Stimulated activated CD8-positive, alpha-beta memory T cell treated with anti-CD3 and anti-CD28 coated beads, Interleukin-4, amount 100 ng/mL, for 24 hours (primary cell): ENCODE results near the gene BLID.

Source experiments
- DNase-seq: peaks from one replicate; pipeline ENCODE4 v3.0.0-alpha.2; 2020; ENCODE audit warnings: low read depth

BLID gene

DNA sequence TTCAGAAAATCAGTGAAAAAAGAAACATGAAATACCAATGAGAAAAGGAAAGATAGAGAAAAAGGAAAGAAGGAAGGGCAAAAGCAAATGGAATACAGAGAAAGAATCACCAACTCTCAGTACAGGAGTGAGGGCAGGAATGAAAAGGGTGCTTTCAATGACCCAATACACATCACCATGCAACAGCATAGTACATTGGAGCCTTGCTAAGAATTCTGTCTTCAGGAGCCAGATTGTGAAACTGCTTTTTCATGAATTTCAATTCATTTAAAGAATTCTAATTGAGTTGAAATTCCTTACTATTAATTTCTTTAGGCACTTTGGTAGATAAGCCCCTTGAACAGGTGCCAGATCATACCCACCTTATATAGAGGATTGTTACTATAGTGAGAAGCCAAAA is 34.9 kb downstream of the BLID start:
- DNase-seq = no peak

DNA sequence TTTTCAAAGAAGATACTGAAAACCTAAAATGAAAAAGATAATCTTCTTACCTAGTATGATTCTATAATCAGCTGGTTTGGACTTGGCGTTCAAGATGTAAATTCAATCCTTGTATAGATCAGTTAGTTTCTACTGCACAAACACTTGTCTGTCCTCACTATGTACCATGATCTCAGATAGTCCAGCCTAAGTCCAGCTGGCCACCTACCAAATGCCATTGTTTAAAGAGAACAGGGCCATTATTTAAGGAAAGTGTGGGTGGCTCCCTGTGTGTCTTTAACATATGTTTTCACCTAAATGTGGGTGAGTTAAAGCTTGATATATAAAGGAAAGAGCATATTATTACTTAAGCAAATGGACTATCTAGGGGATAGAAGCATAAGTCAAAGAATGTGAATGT is 38.6 kb downstream of the BLID start:
- DNase-seq = no peak

DNA sequence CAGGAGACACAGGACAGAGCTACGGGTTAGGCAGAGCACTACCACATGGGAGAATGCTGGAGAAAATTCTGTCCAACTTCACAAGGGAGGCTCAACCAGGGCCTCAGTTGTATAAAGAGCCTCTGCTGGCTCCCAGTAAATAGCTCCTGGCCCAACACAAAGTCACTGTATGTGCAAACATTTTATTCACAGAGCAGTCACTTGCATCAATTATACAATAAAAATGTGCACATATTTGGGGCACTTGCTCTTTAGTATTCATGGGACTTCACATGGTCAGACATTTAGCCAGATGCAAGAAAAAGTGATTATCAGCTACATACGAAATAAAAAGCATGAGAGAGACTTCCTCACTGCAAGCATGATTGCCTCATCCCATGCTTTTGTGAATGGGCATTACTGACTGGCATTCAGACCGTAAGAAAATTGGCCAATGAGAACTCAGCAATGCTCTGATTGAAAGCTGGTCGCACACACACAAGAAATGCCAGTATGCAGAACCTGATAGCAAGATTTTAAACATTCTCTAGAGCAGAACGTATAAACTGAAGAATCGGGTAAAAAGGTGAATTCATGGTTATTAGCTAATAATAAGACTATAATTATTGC is 39.4 kb downstream of the BLID start:
- no peak for DNase-seq

DNA sequence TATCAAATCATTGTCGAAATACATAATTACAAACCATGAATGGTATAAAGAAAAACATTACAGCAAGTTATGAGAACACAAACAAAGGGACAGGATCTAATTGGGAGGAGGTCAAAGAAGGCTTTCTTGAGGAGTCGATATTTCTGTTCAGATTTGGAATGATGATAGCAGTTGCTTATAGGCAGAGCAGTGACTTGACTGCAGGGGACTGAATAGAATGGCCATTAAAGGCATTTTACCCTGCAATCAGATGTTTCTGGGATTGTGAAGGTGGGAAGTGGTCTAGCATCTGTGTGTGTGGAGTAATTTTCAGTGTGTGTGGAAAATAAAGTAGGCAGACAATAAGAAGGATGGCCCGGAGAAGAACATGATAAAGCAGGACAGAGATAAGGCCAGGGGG is 41.0 kb downstream of the BLID start:
- DNase-seq = no peak

DNA sequence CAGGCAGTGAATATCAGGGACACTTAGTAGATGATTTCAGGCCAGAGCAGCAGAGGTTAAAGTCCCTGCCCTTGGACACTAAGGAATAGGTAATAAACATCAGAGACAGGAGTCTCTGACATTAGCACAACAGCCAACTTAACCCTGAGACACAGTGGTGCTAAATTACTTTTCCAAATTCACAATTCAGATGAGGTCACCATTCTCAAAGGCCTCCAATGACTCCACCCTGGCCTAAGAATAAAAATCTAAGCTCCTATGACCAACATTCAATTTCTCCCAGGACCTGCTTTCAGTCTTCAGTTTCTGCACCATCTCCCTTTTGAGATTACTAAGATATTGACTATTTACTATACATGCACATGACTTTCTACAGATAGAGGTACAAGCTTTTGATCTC is 42.0 kb downstream of the BLID start:
- no peak for DNase-seq

DNA sequence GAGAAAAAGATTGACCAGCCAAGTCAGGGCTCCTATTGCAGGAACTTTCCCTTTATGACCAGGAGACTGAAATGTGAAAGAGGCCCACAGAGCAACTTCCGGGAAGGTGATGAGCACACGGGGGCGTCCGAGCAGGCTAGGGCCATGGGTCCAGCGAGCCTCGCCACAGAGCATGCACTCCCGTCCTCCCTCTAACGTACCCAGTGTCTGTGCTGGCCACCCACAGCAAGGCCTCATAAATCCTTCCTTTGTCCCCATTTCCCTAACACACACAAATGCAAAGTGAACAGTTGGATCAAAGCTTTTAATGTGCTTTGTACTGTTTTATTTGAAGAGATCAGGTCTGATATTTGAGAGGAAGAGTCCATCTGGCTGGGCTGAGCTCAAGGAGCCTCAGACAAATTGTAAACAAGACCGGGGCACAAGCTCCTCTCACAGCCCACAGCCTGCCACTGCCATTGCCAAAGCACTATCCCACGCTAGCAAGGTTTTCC is 44.3 kb downstream of the BLID start:
- no peak for DNase-seq

DNA sequence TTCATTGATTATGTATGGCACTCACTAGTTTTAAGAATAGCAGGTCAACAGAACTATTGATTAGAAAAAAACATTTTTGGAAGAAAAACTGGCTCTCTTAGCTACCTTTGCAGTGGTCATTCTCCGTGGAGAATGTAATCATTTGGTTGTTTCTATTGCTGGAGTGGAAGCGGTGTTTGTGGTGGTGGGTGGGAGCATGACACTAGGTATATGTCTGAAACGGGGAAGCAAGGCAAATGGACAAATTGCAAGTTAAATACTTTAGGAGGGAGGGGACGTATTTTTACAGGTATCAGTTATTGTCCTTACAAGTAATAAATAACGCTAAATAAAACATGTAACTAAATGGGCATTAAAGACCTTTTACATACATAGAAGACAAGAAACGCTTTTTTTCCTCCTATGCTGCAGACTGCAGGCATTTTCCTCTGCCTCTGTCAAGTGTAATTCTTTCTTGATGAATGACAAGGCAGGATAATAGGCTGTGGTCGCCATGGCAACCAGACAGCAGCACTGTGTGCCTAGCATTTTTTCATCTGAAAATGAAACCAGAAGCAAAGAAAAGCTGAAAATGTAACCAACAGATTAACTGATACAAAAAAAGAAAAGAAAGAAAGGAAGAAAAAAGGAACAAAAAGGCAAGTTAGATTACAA is 46.2 kb downstream of the BLID start:
- DNase-seq = no peak

DNA sequence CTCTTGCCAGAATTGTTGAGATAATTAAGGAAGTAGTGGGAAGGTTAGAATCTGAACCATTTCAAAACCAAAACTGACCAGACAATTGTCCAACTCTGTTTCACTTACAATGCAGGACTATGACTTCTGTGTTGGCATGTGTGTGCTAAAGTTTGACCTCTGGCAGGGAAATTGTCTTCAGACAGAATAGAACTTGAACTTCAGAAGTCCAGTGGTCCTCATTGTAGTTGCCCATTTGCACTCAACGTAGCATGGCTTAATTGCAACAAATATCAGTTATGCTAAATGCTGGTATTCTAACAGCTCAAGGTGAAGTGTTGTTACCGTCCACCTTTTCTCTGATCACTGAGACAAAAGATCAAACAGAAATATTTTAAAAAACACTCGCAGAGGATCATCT is 47.2 kb downstream of the BLID start:
- DNase-seq = no peak

DNA sequence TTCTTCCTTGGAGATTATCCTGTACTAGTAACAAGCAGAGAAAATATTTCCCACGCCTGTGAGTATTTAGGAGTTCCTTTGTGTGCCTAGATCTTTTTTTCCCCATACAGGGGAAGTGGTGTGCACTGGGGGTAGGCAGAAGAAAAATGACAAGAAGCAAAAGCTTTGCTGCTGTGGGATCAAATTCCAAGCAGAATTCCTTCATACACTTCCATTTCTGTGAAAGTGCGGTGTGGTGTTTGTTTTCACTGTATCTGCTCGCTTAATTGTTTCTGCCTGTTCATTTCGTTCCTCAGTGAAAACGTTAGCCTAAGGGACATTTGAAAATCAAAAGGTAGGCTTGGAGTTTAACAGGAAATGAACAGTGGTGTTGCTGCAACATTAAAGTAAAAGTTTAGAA is 47.9 kb downstream of the BLID start:
- no peak for DNase-seq
